Esophagus (tissue), 2 donors: ENCODE data around the gene MRPL53. TPM values are rescaled to one million over a fixed set of nuclear protein-coding genes. Genes with fewer than 3 reads are reported as not detected.
"Not testable (repeated sequence)": the region's sequence is repeated elsewhere in the genome, so short reads cannot be mapped to it uniquely, and the experiment has no call there.

Experiments used
- H3K27ac ChIP-seq, 2 donors: one replicate each; pipeline ENCODE4 v1.5.1; 2013; ENCODE audit warnings: low read depth in 2 of 2, mild to moderate bottlenecking in 2 of 2, inconsistent platforms in 1 of 2, low read length in 1 of 2, moderate library complexity in 1 of 2
- H3K27me3 ChIP-seq, 2 donors: one replicate each; pipeline ENCODE4 v1.6.1; 2013; ENCODE audit warnings: low read length in 2 of 2, control low read depth in 1 of 2, mild to moderate bottlenecking in 1 of 2; ENCODE audit not compliant: insufficient read depth in 2 of 2, control insufficient read depth in 1 of 2
- H3K36me3 ChIP-seq, 2 donors: one replicate each; pipeline ENCODE4 v1.6.1; 2013; ENCODE audit warnings: low read length in 1 of 2; ENCODE audit not compliant: control insufficient read depth in 2 of 2, insufficient read depth in 2 of 2
- H3K4me1 ChIP-seq, 2 donors: one replicate each; pipeline ENCODE4 v1.6.1; 2013; ENCODE audit warnings: low read length in 1 of 2; ENCODE audit not compliant: control insufficient read depth in 2 of 2, insufficient read depth in 2 of 2
- H3K4me3 ChIP-seq, 2 donors: one replicate each; pipeline ENCODE4 v1.5.1; 2013; ENCODE audit warnings: low read length in 2 of 2, mild to moderate bottlenecking in 2 of 2, low read depth in 1 of 2, moderate library complexity in 1 of 2
- H3K9me3 ChIP-seq, 2 donors: one replicate each; pipeline ENCODE4 v1.6.1; 2013; ENCODE audit warnings: mild to moderate bottlenecking in 2 of 2, low read depth in 1 of 2, low read length in 1 of 2, moderate library complexity in 1 of 2; ENCODE audit not compliant: control insufficient read depth in 2 of 2, insufficient read depth in 1 of 2
- WGBS, 2 donors: extraction: QIAGEN DNeasy Blood & Tissue Kit; methylation state at CpG; one replicate each; pipeline ENCODE4 v1.1.7; 2013; 5-methylcytosine and 5-hydroxymethylcytosine counted together
- polyA plus RNA-seq, 2 donors: library from polyadenylated mRNA; stranded (reverse); fragments of 200-250 nt; gene quantifications; one replicate each; pipeline ENCODE4 v1.2.3, GENCODE V29; 2013
- donor health status: healthy with polysubstance abuse.
- donor health status: Bipolar disorder and iron deficiency.

The MRPL53 gene
- polyA plus RNA-seq, 2 donors: 60.6 to 72.3 TPM

GRCh38 chr2:74482801-74483674 is 10.6 kb upstream of the MRPL53 start, which contains the start of the genes CCDC142 and TTC31:
TSS of gene CCDC142 (minus strand) at chr2:74482998. CDS start at chr2:74482837, 161 bp downstream.
TSS of gene TTC31 (plus strand) at chr2:74483081. CDS start at chr2:74483096, 15 bp downstream.
- WGBS, 2 donors: 1% methylated on average over 49 to 50 of the region's 50 CpGs
- no peaks in the 10 kb centered on the region for H3K9me3 ChIP-seq
- H3K27ac ChIP-seq: peak within 1 kb of the TSS; percentile 88 to 98
- peaks cover 13% of the 10 kb centered on the region in 2 donors for H3K4me1 ChIP-seq
- no peaks in the 10 kb centered on the region for H3K27me3 ChIP-seq
- peak within 1 kb of the TSS; percentile 76 to 84 for H3K4me3 ChIP-seq
- peaks cover 0 to 5% of the 10 kb centered on the region in 2 donors for H3K36me3 ChIP-seq

GRCh38 chr2:74481961-74482800 is 9.7 kb upstream of the MRPL53 start:
- no peaks in the 10 kb centered on the region for H3K27me3 ChIP-seq
- H3K4me1 ChIP-seq: peaks cover 13% of the 10 kb centered on the region in 2 donors
- peak overlapping the region; percentile 76 to 84 for H3K4me3 ChIP-seq
- peaks cover 0 to 7% of the 10 kb centered on the region in 2 donors for H3K36me3 ChIP-seq
- WGBS, 2 donors: 1% methylated on average over 73 to 80 of the region's 80 CpGs
- no peaks in the 10 kb centered on the region for H3K9me3 ChIP-seq
- H3K27ac ChIP-seq: peak overlapping the region; percentile 81 to 98

GRCh38 chr2:74481431-74481830 is 9.0 kb upstream of the MRPL53 start:
- H3K36me3 ChIP-seq: peaks cover 0 to 7% of the 10 kb centered on the region in 2 donors
- no peaks in the 10 kb centered on the region for H3K9me3 ChIP-seq
- H3K27ac ChIP-seq: no peak overlapping the region
- H3K27me3 ChIP-seq: no peaks in the 10 kb centered on the region
- WGBS, 2 donors: 46 to 54% methylated on average over 3 of the region's 3 CpGs
- H3K4me1 ChIP-seq: peaks cover 13% of the 10 kb centered on the region in 2 donors
- H3K4me3 ChIP-seq: peak overlapping the region; percentile 76 to 84

- 90 to 91% methylated on average over 5 of the region's 5 CpGs for WGBS, 2 donors
- Histone ChIP-seq H3K27me3 (no peaks in the 10 kb centered on the region), H3K36me3 (peaks cover 0 to 17% of the 10 kb centered on the region in 2 donors), H3K9me3 (no peaks in the 10 kb centered on the region), H3K4me1 (peaks cover 4 to 5% of the 10 kb centered on the region in 2 donors), H3K4me3 (no peak overlapping the region), H3K27ac (no peak overlapping the region)
Measured at GRCh38 chr2:74474899-74475298, 2.4 kb upstream of the MRPL53 start.

GRCh38 chr2:74474481-74474880 is 2.0 kb upstream of the MRPL53 start:
- H3K27ac ChIP-seq: no peak overlapping the region
- H3K36me3 ChIP-seq: peaks cover 0 to 17% of the 10 kb centered on the region in 2 donors
- no peaks in the 10 kb centered on the region for H3K9me3 ChIP-seq
- no peak overlapping the region for H3K4me3 ChIP-seq
- peaks cover 4 to 5% of the 10 kb centered on the region in 2 donors for H3K4me1 ChIP-seq
- no peaks in the 10 kb centered on the region for H3K27me3 ChIP-seq
- WGBS, 2 donors: 91 to 94% methylated on average over 6 of the region's 6 CpGs

- Histone ChIP-seq H3K4me1 (peaks cover 4 to 5% of the 10 kb centered on the region in 2 donors), H3K27me3 (no peaks in the 10 kb centered on the region), H3K4me3 (peak overlapping the region; percentile 77 to 84), H3K36me3 (peaks cover 0 to 17% of the 10 kb centered on the region in 2 donors), H3K9me3 (no peaks in the 10 kb centered on the region), H3K27ac (peak overlapping the region; percentile 95 to 99)
- 4 to 10% methylated on average over 7 of the region's 7 CpGs for WGBS, 2 donors
Measured at GRCh38 chr2:74472945-74473258, 422 bp upstream of the MRPL53 start.

- H3K4me1 ChIP-seq: peaks cover 4 to 5% of the 10 kb centered on the region in 2 donors
- H3K4me3 ChIP-seq: peak overlapping the region; percentile 77 to 84
- no peaks in the 10 kb centered on the region for H3K9me3 ChIP-seq
- 44 to 48% methylated on average over 16 of the region's 16 CpGs for WGBS, 2 donors
- no peaks in the 10 kb centered on the region for H3K27me3 ChIP-seq
- peaks cover 0 to 14% of the 10 kb centered on the region in 2 donors for H3K36me3 ChIP-seq
- H3K27ac ChIP-seq: peak overlapping the region; percentile 95 to 99
Measured at GRCh38 chr2:74471332-74472065, 981 bp downstream of the MRPL53 start.

- 93 to 94% methylated on average over 12 of the region's 12 CpGs for WGBS, 2 donors
- H3K4me1 ChIP-seq, H3K27ac ChIP-seq, H3K4me3 ChIP-seq, H3K9me3 ChIP-seq, H3K27me3 ChIP-seq: not testable (repeated sequence)
- H3K36me3 ChIP-seq: peaks cover 0 to 14% of the 10 kb centered on the region in 2 donors
Measured at GRCh38 chr2:74470742-74471141, 1.7 kb downstream of the MRPL53 start.

- Histone ChIP-seq H3K36me3 (peaks cover 0 to 16% of the 10 kb centered on the region in 2 donors), H3K27me3 (no peaks in the 10 kb centered on the region), H3K9me3 (no peaks in the 10 kb centered on the region), H3K4me1 (peaks cover 0 to 4% of the 10 kb centered on the region in 2 donors), H3K27ac (peak overlapping the region in 1 of 2 donors; percentile 91), H3K4me3 (peak overlapping the region; percentile 85 to 91)
- 3 to 5% methylated on average over 13 of the region's 13 CpGs for WGBS, 2 donors
Measured at GRCh38 chr2:74464406-74464805, 8.1 kb downstream of the MRPL53 start.
